GM04504 (cell line): ENCODE data around the gene CPEB2.
"Not testable (repeated sequence)": the region's sequence is repeated elsewhere in the genome, so short reads cannot be mapped to it uniquely, and the experiment has no call there.

Experiments used
- DNase-seq: peaks from one replicate; pipeline ENCODE4 v3.0.0-alpha.2; 2012; ENCODE audit warnings: low read depth

Gene CPEB2

DNA sequence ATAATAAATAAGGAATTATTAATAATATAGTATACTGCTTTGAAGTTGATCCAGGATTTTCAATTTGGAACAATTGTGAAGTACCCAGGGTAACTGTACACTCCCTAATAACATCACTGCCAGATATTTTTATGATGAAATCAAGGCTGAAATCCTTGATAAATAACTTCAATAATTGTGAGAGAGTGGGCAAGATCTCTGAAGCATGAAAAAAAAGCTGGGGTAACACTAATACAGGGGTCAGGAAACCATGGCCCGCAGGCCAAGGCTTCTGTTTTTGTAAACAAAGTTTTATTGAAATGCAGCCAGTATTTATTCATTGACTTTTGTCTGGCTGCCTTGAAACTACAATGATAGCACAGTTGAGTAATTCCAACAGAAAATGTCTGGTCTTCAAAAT is 41.6 kb downstream of the CPEB2 start:
- DNase-seq, result no peak

GRCh38 chr4:15054541-15054940 is 52.3 kb downstream of the CPEB2 start:
- no peak for DNase-seq

- DNase-seq, result no peak
These were observed 57.9 kb downstream of the CPEB2 start for GRCh38 chr4:15060213-15060612.

- no peak for DNase-seq
These were observed 61.1 kb downstream of the CPEB2 start for GRCh38 chr4:15063341-15063740.

DNA sequence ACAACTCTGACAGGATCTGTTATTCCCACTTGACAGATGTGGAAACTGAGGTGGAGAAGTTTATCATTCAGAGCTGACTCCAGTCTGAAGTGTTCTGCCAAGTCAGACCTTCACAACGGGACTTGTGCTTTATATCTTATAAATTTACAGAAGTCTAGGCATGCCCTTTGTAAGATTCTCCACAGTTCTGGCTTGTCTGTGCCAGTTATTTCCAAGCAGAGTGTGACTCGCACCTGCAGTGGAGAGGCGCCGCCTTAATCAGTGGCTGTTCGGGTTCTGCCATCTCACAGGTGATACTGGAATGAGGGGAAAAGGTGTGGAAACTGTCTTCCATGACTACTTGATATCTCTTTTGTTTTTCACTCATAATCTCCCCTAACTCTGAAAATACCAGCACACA is 63.2 kb downstream of the CPEB2 start:
- no peak for DNase-seq

GRCh38 chr4:15066140-15066539 is 63.9 kb downstream of the CPEB2 start:
- DNase-seq, result no peak

- no peak for DNase-seq
These were observed 66.0 kb downstream of the CPEB2 start for GRCh38 chr4:15068298-15068697.

GRCh38 chr4:15075875-15076274 is 73.6 kb downstream of the CPEB2 start:
- DNase-seq, result no peak

GRCh38 chr4:15077969-15078368 is 75.7 kb downstream of the CPEB2 start:
- DNase-seq, result no peak

DNA sequence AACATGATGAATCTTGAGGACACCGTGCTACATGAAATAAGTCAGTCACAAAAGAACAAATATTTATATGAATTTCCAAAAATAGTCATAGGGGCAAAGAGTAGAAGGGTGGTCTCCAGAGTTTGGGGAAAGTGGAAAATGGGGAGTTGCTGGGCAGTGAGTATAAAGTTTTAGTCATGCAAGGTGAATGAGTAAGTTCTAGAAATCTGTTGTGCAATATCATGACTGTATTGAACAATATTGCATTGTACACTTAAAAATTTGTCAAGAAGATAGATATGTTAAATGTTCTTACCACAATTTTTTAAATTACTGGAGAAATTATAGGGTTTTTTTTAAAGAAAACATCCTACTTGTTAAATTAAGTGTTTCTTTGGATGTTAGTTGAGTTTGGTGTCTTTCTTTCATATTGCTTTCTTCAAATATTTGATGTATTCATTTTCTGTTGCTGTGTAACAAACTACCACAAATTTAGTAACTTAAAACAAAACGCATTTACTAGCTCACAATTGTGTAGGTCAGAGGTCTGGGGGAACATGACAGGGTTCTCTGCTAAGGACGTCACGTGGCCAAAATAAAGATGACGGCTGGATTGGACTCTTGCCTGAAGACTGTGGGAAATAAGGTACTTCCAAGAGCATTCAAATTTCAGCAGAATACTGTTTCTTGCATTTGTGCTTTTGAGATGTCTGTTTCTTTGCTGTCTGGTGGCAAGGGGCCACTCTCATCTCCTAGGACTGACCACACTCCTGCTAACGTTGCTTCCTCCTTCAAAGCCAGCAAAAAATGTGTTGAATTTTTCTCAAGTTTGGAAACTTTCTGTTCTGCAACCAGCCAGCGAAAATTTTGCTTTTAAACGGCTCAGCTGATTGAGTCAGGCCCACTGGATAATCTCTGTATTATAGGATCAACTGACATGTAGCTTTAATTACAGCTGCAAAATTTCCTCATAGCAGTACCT is 76.7 kb downstream of the CPEB2 start:
- no peak for DNase-seq

- DNase-seq, result no peak
These were observed 82.5 kb downstream of the CPEB2 start for GRCh38 chr4:15084780-15085179.

DNA sequence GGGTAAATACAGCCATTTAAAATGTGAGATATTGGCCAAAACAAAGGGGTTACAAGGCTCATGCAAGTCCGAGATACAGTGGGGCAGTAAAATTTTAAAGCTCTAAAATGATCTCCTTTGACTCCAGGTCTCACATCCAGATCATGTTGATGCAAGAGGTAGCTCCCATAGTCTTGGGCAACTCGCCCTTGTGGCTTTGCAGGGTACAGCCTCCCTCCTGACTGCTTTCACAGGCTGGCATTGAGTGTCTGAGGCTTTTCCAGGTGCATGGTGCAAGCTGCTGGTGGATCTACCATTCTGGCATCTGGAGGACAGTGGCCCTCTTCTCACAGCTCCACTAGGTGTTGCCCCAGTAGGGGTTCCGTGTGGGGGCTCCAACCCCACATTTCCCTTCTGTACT is 83.5 kb downstream of the CPEB2 start:
- not testable (repeated sequence) for DNase-seq

GRCh38 chr4:15086259-15086658 is 84.0 kb downstream of the CPEB2 start:
- not testable (repeated sequence) for DNase-seq

- no peak for DNase-seq
These were observed 86.2 kb downstream of the CPEB2 start for GRCh38 chr4:15088394-15089035.

DNA sequence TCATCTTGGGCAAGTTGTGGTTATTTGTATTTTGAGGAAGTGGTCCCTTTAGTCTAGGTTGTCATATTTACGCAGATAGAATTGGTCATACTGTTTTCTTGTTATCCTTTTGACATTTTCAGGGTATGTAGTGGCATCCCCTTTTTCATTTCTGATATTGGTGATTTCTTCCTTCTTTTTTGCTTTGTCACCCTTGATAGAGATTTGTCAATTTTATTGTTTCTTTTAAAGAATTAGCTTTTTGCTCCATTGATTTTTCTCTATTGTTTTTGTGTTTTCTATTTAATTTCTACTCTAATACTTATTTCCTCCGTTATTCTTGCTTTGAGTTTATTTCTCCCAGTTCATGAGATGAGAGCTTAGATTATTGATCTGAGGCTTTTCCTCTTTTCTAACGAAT is 87.7 kb downstream of the CPEB2 start:
- DNase-seq, result no peak

DNA sequence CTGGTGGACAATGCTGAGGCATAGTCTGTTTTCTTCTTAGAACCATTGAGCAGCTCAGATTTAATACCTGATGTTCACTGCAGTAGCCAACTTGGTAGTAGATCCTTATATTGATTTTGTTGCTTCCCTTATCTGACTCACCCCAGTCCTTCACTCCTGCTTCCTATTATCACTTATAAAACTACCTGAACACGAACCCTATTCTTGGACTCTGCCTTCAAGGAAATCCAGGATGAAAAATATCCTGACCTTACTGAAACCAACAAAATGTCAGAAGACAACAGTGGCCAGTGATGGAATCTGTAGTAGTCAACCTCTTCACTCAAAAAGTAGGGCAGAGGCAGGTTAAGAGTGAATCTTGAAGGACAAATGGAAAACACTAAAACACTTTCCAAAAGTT is 98.1 kb downstream of the CPEB2 start:
- DNase-seq, result no peak

DNA sequence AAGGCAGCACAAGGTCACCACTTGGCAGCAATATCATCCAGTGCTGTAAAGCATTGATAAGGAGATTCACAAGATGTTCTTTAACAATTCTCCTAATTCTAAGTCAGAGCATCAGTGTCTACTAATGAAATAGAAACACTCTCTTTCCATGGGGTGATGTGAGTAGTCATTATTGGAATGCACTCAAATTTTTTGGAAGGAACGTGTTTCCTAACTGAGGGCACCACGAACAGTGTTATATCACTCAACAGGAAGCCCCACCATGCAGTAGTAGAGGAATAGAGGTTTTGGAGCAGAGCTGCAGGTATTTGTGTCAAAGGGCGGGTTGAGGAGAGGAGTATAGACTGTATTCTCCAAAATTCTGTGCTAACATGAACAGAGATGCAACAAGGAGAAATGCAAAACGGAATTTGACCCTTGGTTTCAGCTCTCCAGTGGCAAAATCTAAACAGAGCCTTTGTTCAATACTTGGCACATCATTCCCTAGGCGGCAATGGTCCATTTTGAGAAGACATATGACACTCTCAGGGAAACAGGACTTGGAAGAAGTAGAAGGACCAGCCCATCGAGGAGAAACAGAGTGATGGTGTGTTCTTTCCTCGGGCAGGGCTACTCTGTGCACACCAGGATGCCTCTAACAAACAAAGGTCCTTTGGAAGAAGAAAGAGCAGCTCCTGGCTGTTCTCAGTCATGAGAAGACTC is 98.9 kb downstream of the CPEB2 start:
- DNase-seq, result no peak

- DNase-seq, result no peak
These were observed 102.5 kb downstream of the CPEB2 start for GRCh38 chr4:15104825-15105224.

DNA sequence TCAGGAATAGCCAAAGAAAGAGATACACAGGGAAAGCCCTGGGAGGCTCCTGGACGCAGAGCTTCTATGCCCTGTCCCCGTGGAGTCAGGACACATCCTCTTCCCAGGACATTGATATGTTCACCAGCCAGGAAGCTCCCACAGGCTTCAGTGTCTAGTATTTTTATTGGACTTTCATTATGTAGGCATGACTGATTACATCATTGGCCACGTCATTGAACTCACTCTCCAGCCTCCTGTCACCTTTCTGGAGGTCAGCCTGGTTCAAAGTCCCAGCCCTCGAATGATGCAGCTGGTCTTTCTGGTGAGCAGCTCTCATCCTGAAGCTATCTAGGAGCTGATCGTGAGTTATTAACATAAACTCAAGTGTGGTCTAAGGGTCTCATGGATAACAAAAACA is 104.1 kb downstream of the CPEB2 start:
- no peak for DNase-seq

GRCh38 chr4:15109600-15109999 is 107.3 kb downstream of the CPEB2 start:
- DNase-seq, result no peak

GRCh38 chr4:15110120-15110571 is 107.9 kb downstream of the CPEB2 start:
- no peak for DNase-seq

DNA sequence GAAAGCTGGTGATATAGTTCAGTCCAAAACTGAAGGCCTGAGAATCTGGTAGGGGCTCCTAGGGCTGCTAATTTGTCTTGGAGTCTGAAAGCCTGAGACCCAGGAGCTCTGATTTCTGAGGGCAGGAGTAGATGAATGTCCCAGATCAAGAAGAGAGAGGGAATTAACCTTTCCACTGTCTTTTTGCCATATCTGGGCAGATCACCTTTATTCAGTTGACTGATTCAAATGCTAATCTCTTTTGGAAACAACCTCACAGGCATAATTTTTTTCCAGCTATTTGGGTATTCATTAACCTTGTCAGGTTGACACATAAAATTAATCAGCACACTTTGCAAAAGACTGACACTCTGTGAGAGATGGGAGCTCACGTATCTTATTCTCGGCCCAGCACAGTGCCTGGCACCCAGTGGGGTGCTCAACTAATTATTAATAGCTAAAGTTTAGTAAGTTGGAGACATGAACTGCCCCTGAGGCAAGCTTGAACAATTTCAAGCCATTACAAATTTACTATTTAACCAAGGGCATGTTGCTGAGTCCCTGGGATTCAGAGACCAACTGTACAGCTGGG is 114.3 kb downstream of the CPEB2 start:
- DNase-seq, result no peak
